Anterior cingulate cortex (tissue), 58 donors: ENCODE results near the gene UMPS.
A peak's percentile ranks its signal among the peaks of the same experiment; 100 is the strongest.

Source experiments
- DNase-seq, 58 donors: peaks; one replicate each; lab custom pipeline; 2025; lab: John Stamatoyannopoulos, UW

The UMPS gene

GRCh38 chr3:124761935-124762660 lies 31.8 kb downstream of the UMPS start:
- no peak for DNase-seq

GRCh38 chr3:124762661-124763011 lies 32.4 kb downstream of the UMPS start:
- DNase-seq: no peak

- DNase-seq: no peak
Measured at GRCh38 chr3:124763206-124763605, 33.0 kb downstream of the UMPS start.

- no peak for DNase-seq
Measured at GRCh38 chr3:124763644-124764358, 33.5 kb downstream of the UMPS start.

- DNase-seq: peak in 23 of 58 donors; percentile 9 to 71 (median 27)
Measured at GRCh38 chr3:124764746-124765145, 34.5 kb downstream of the UMPS start.

GRCh38 chr3:124765197-124765840 lies 35.1 kb downstream of the UMPS start:
- no peak for DNase-seq

- DNase-seq: no peak
Measured at GRCh38 chr3:124766113-124767095, 36.2 kb downstream of the UMPS start.

- no peak for DNase-seq
Measured at GRCh38 chr3:124767264-124767663, 37.0 kb downstream of the UMPS start.

GRCh38 chr3:124767691-124768090 lies 37.4 kb downstream of the UMPS start:
- no peak for DNase-seq

- peak in 1 of 58 donors; percentile 5 for DNase-seq
Measured at GRCh38 chr3:124768812-124769211, 38.6 kb downstream of the UMPS start.

GRCh38 chr3:124769462-124769861 lies 39.2 kb downstream of the UMPS start:
- no peak for DNase-seq

- peak in 36 of 58 donors; percentile 11 to 68 (median 36) for DNase-seq
Measured at GRCh38 chr3:124770336-124771082, 40.3 kb downstream of the UMPS start.

GRCh38 chr3:124771083-124771445 lies 40.8 kb downstream of the UMPS start:
- DNase-seq: no peak

- DNase-seq: peak in 47 of 58 donors; percentile 18 to 85 (median 64)
Measured at GRCh38 chr3:124772081-124772831, 42.0 kb downstream of the UMPS start.

- no peak for DNase-seq
Measured at GRCh38 chr3:124773351-124774326, 43.4 kb downstream of the UMPS start.

GRCh38 chr3:124774327-124774718 lies 44.1 kb downstream of the UMPS start:
- DNase-seq: no peak

GRCh38 chr3:124774841-124775402 lies 44.7 kb downstream of the UMPS start:
- no peak for DNase-seq
